ENCODE measurements around the gene MRAP.

DNA sequence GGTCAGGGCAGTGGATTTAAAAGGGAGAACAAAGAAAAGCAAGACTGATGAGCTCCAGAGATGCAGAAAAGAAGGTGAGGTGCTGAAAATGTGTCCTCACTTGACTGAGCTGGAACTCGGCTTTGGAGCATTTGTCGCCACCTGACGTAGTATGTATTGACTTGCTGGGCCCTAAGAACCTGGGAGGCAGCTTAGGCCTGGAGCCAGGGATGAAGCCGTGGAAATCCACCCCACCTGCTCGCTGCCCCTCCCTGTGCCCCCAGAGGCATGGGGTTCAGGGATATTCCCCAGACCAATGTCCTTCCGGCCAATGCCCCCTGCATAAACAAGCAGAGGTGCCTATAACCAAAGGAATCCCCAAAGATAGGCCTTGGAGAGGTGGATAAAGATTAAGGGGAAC lies 14.3 kb downstream of the MRAP start:
- TF ChIP-seq EZH2phosphoT487 (IDR thresholded peaks at IDR 0.05; ENCODE audit: insufficient read depth, low read depth) (no peak), EZH2 (IDR thresholded peaks at IDR 0.05; ENCODE audit: insufficient read depth, poor library complexity, severe bottlenecking) (no peak)

Data from GM23248 (cell line).